PC-9 (cell line): ENCODE results near the gene NPC2. TPM values are rescaled to one million over a fixed set of nuclear protein-coding genes. Genes with fewer than 3 reads are reported as not detected.
"Not testable (repeated sequence)": the region's sequence is repeated elsewhere in the genome, so short reads cannot be mapped to it uniquely, and the experiment has no call there.

Experiments used
- BruUV-seq: library from RNA; stranded (reverse); fragments of 400-500 nt; replicated peaks from 2 replicates; lab custom pipeline; 2021; lab: Mats Ljungman, UMichigan
- CTCF ChIA-PET: fragments of 300-600 bp; sonication (Branson Sonifier 250); formaldehyde crosslinking; loops from one replicate; lab custom pipeline; 2022; ENCODE audit warnings: antibody characterized with exemption; lab: Charles Lee
- POLR2A ChIA-PET: fragments of 300-600 bp; sonication (Branson Sonifier 250); formaldehyde crosslinking; loops from one replicate; lab custom pipeline; 2022; ENCODE audit warnings: antibody characterized with exemption; ENCODE audit not compliant: unreplicated experiment; lab: Charles Lee
- DNase-seq, 2 experiments: peaks; one replicate each; pipeline versions ENCODE4 v3.0.0 to v3.0.0-alpha.2; 2015 to 2022; ENCODE audit warnings: mixed read lengths in 1 of 2
- H2AFZ ChIP-seq: fragments of 200-600 bp; sonication (generic); 2 replicates; pipeline ENCODE4 v1.8.1; 2017; ENCODE audit warnings: antibody characterized with exemption
- H3F3A ChIP-seq: fragments of 200-600 bp; sonication (generic); 2 replicates; pipeline ENCODE4 v1.8.1; 2017; ENCODE audit warnings: antibody characterized with exemption, mild to moderate bottlenecking, low read depth; ENCODE audit not compliant: insufficient read depth
- H3K27ac ChIP-seq: fragments of 200-600 bp; sonication (generic); 2 replicates; pipeline ENCODE4 v1.6.1; 2016; ENCODE audit warnings: mixed run types
- H3K27me3 ChIP-seq: fragments of 200-600 bp; sonication (generic); 2 replicates; pipeline ENCODE4 v1.6.1; 2016; ENCODE audit warnings: low read depth, mixed run types; ENCODE audit not compliant: insufficient read depth
- H3K36me3 ChIP-seq: fragments of 200-600 bp; sonication (generic); 2 replicates; pipeline ENCODE4 v1.6.1; 2016; ENCODE audit warnings: low read depth, mixed run types
- H3K4me1 ChIP-seq: fragments of 200-600 bp; sonication (generic); replicated peaks from 2 replicates; pipeline ENCODE4 v1.6.1; 2016; ENCODE audit warnings: mixed run types; ENCODE audit not compliant: insufficient read depth
- H3K4me2 ChIP-seq: fragments of 200-600 bp; sonication (generic); 2 replicates; pipeline ENCODE4 v1.6.1; 2017; ENCODE audit warnings: mixed run types
- H3K4me3 ChIP-seq: fragments of 200-600 bp; sonication (generic); 2 replicates; pipeline ENCODE4 v1.6.1; 2016; ENCODE audit warnings: mixed run types
- H3K79me2 ChIP-seq: fragments of 200-600 bp; sonication (generic); 2 replicates; pipeline ENCODE4 v1.6.1; 2017; ENCODE audit warnings: low read depth, mixed run types
- H3K9me2 ChIP-seq: fragments of 200-600 bp; sonication (generic); 2 replicates; pipeline ENCODE4 v1.8.1; 2017; ENCODE audit warnings: mild to moderate bottlenecking; ENCODE audit not compliant: insufficient read depth
- H3K9me3 ChIP-seq: fragments of 200-600 bp; sonication (generic); 2 replicates; pipeline ENCODE4 v1.8.1; 2016; ENCODE audit warnings: low read depth; ENCODE audit not compliant: insufficient read depth
- H4K20me1 ChIP-seq: fragments of 200-600 bp; sonication (generic); 2 replicates; pipeline ENCODE4 v1.8.1; 2017; ENCODE audit not compliant: insufficient read depth
- EZH2 ChIP-seq: fragments of 200-600 bp; sonication (generic); IDR thresholded peaks from 2 replicates; pipeline ENCODE4 v1.8.0; 2017; ENCODE audit warnings: antibody characterized with exemption, low read depth
- intact Hi-C: fragments of 100-400 bp; cut with micrococcal nuclease; formaldehyde crosslinking; loops from one replicate; pipeline ENCODE4 v1.10.0; 2022; ENCODE audit not compliant: unreplicated experiment
- total RNA-seq: library from RNA; stranded (reverse); gene quantifications from 2 replicates; pipeline ENCODE4 v1.2.3, GENCODE V29; 2021
- TF ChIP-seq, protein P1 (sequence below): fragments of 200-600 bp; sonication (generic); conservative IDR thresholded peaks from 2 replicates; pipeline ENCODE4 v1.6.1; 2017; ENCODE audit warnings: mixed run types, antibody characterized with exemption, mild to moderate bottlenecking, moderate library complexity

The NPC2 gene
- total RNA-seq, 1 experiment from 2014 or later: 1,010 TPM

DNA sequence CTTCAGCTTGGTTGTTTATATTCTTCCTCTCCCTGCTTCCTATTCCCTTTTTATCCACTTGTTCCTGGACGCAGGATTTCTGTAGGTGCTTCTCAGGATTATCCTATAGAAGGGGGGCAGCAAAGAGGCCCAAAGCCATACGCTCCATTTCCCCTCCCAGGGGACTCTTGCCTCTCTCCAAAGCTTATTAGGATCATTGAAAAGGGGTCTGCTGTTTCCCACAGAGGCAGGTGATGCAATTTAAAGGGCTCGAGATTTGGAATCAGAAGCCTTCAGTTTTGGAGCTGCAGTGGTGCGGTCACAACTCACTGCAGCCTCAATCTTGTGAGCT lies 35.6 kb downstream of the NPC2 start:
- BruUV-seq: no TSS peak
- Histone ChIP-seq H2AFZ (no peak overlapping the region), H3F3A (peaks cover 11% of the 10 kb centered on the region), H3K36me3 (no peaks in the 10 kb centered on the region), H3K79me2 (no peaks in the 10 kb centered on the region), H3K27ac (no peak overlapping the region), H3K9me3 (peaks cover 19% of the 10 kb centered on the region), H3K27me3 (no peaks in the 10 kb centered on the region), H3K4me3 (no peak overlapping the region), H4K20me1 (no peaks in the 10 kb centered on the region), H3K4me1 (peaks cover 12% of the 10 kb centered on the region), H3K9me2 (no peaks in the 10 kb centered on the region), H3K4me2 (no peak overlapping the region)
- intact Hi-C loops: no loop called here
- no peak for DNase-seq
- TF ChIP-seq EZH2: no peak
- TF ChIP-seq, protein P1, sequence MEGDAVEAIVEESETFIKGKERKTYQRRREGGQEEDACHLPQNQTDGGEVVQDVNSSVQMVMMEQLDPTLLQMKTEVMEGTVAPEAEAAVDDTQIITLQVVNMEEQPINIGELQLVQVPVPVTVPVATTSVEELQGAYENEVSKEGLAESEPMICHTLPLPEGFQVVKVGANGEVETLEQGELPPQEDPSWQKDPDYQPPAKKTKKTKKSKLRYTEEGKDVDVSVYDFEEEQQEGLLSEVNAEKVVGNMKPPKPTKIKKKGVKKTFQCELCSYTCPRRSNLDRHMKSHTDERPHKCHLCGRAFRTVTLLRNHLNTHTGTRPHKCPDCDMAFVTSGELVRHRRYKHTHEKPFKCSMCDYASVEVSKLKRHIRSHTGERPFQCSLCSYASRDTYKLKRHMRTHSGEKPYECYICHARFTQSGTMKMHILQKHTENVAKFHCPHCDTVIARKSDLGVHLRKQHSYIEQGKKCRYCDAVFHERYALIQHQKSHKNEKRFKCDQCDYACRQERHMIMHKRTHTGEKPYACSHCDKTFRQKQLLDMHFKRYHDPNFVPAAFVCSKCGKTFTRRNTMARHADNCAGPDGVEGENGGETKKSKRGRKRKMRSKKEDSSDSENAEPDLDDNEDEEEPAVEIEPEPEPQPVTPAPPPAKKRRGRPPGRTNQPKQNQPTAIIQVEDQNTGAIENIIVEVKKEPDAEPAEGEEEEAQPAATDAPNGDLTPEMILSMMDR: no peak
- ChIA-PET CTCF (interaction anchor here (0.6 to 2.0 kb wide), 2 partner anchors 33 to 86 kb away, joined by 6 to 14 read pairs; no protein-coding TSS in a partner anchor), POLR2A (no interaction called here)

DNA sequence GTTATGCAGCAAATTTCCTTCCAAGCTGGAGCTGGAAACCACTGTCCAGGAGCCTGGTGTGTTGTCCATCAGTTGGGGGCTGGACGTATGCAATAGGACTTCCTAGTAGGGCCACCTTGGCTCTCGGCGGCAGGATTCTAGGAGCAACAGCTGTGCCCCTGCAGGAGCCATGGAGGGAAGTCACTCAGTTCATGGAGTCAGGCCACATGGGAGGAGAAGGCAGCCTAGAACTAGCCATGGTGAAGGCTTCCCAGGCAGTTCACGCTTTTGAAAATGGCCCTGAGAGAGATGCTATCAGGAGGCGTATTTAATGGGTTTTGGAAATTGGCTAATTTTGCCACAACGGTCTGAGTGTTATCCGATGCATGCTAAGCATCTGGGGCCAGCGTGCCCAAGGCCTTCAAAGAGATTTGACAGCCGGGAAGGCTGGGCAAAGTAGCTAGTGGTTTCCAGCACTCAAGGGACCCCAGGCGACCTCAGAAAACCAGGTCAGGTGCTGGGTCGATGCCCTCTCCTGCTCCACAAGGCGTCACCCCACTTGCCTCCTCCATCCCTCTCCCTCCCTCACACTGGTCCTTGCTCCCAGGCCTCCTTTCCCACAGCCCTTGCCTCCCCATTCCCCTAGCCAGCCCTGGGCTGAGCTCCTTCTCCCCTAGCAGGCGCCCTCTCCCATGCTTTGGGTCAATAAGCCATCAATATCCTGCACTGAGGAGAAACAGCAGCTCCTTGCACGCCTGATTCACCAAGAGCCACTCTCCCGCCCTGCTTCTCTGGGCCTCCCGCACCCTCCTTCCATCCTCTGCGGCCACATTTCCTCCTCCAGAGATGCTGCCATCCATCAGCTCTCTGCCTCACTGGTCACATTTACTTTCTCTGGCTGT lies 36.2 kb downstream of the NPC2 start:
- Histone ChIP-seq H3K27ac (no peak overlapping the region), H3K27me3 (no peaks in the 10 kb centered on the region), H3K36me3 (no peaks in the 10 kb centered on the region), H4K20me1 (no peaks in the 10 kb centered on the region), H3K9me3 (peaks cover 21% of the 10 kb centered on the region), H3K4me3 (no peak overlapping the region), H3K4me2 (no peak overlapping the region), H3K79me2 (no peaks in the 10 kb centered on the region), H2AFZ (no peak overlapping the region), H3K4me1 (peaks cover 12% of the 10 kb centered on the region), H3F3A (peaks cover 11% of the 10 kb centered on the region), H3K9me2 (no peaks in the 10 kb centered on the region)
- intact Hi-C loops: no loop called here
- POLR2A ChIA-PET: no interaction called here
- CTCF ChIA-PET: interaction anchor here (0.6 to 2.0 kb wide), 2 partner anchors 34 to 86 kb away, joined by 6 to 14 read pairs; no protein-coding TSS in a partner anchor
- no peak for DNase-seq
- TF ChIP-seq EZH2: no peak
- TF ChIP-seq, protein P1: no peak
- no TSS peak for BruUV-seq

DNA sequence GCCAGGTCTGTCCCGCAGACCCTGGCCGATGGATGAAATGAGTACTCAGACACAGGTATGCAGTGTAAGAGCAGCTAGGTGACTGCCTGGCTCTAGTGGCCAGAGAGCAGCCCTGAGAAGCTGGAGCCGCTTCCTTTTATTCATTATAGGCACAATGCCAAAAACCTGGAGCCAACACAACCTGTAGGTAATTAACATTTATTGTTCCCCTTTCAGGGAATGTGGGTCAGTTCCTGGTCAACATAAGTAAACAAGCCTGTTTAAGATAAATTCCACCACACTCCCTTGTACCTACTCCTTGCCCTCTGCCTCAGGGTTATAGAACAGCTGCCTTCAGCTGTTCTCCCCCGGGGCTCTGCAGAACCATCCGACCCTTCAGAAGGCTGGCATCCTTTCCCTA lies 38.7 kb downstream of the NPC2 start:
- H3K4me3 ChIP-seq, H3K36me3 ChIP-seq, H3K27me3 ChIP-seq, H4K20me1 ChIP-seq, intact Hi-C loops, H2AFZ ChIP-seq, H3K27ac ChIP-seq, H3K9me2 ChIP-seq, POLR2A ChIA-PET, H3K79me2 ChIP-seq, BruUV-seq: not testable (repeated sequence)
- DNase-seq: peak in 1 of 2 experiments; percentile 74
- H3F3A ChIP-seq: peaks cover 11% of the 10 kb centered on the region
- 0 out of 2 replicates have a peak overlapping the region, but pooled peaks have one; percentile 1 for H3K4me2 ChIP-seq
- H3K9me3 ChIP-seq: peaks cover 21% of the 10 kb centered on the region
- H3K4me1 ChIP-seq: peaks cover 12% of the 10 kb centered on the region
- CTCF ChIA-PET: interaction anchor here (0.6 kb wide), 1 partner anchor 72 kb away, joined by 6 read pairs; no protein-coding TSS in a partner anchor
